ENCODE results near the gene BTLA. TPM values are rescaled to one million over a fixed set of nuclear protein-coding genes. Genes with fewer than 3 reads are reported as not detected.
"Not testable (repeated sequence)": the region's sequence is repeated elsewhere in the genome, so short reads cannot be mapped to it uniquely, and the experiment has no call there.

The BTLA gene
- total RNA-seq, 2 donors from 2014 or later = 0.35 TPM; not detected in 1

DNA sequence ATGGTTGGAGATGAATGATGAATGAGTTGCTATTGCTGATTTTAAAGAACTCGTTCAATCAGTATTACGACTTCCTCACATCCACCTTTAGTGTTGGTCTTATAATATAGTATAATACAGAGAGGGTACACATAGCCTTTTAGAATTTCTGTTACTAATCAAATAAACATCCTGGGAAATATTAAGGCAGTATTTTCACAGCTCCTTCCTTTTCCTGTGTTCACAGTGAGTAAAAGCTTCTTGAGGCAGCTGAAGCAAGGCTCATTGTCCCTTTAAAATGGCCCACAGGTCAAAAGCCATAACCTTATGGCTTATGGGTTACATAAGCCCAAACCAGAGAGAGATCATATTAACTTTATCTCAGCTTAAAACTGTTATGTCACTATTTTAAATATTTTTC, 1.3 kb upstream of the BTLA start:
- TF ChIP-seq, protein P1, sequence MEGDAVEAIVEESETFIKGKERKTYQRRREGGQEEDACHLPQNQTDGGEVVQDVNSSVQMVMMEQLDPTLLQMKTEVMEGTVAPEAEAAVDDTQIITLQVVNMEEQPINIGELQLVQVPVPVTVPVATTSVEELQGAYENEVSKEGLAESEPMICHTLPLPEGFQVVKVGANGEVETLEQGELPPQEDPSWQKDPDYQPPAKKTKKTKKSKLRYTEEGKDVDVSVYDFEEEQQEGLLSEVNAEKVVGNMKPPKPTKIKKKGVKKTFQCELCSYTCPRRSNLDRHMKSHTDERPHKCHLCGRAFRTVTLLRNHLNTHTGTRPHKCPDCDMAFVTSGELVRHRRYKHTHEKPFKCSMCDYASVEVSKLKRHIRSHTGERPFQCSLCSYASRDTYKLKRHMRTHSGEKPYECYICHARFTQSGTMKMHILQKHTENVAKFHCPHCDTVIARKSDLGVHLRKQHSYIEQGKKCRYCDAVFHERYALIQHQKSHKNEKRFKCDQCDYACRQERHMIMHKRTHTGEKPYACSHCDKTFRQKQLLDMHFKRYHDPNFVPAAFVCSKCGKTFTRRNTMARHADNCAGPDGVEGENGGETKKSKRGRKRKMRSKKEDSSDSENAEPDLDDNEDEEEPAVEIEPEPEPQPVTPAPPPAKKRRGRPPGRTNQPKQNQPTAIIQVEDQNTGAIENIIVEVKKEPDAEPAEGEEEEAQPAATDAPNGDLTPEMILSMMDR (IDR thresholded peaks at IDR 0.05) = no peak
- no peaks in the 10 kb centered on the region for H3K9me3 ChIP-seq
- no peak overlapping the region for H3K4me3 ChIP-seq
- DNase-seq (ENCODE audit: low spot score) (no peak), ATAC-seq (ENCODE audit: insufficient number of reproducible peaks, low FRiP score, low read depth) (no peak)
- H3K27me3 ChIP-seq (replicated peaks; ENCODE audit: insufficient read depth) = no peaks in the 10 kb centered on the region
- no peak overlapping the region for H3K27ac ChIP-seq
- H3K4me1 ChIP-seq (ENCODE audit: control insufficient read depth in 1 of 2, low read depth in 2 of 2) = no peaks in the 10 kb centered on the region
- no peaks in the 10 kb centered on the region for H3K36me3 ChIP-seq

DNA sequence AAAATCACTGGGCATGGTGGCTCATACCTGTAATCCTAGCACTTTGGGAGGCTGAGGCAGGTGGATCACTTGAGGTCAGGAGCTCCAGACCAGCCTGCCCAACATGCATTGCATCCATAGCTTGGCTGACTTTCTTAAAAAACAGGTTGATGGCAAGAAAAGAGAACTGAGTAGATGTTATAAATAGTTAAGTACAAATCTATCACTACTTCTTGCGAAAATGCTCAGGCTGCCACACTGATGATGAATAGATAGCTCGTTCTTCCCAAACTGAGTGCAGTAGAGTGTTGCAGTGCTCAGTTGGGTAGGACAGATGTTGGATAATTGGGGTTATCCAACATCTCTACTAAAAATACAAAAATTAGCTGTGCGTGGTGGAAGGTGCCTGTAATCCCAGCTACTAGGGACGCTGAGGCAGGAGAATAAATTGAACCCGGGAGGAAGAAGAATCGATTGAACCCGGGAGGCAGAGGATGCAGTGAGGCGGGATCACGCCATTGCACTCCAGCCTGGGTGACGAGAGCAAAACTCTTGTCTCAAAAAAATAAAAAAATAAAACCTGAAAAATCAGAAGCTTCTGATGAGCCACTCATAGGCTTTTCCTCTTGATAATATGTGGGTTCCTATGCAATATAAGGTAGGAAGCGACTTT, 1.2 kb downstream of the BTLA start:
- Histone ChIP-seq H3K4me1 (ENCODE audit: control insufficient read depth in 1 of 2, low read depth in 2 of 2) (no peaks in the 10 kb centered on the region), H3K36me3 (no peaks in the 10 kb centered on the region), H3K4me3 (no peak overlapping the region), H3K9me3 (no peaks in the 10 kb centered on the region), H3K27me3 (replicated peaks; ENCODE audit: insufficient read depth) (no peaks in the 10 kb centered on the region), H3K27ac (no peak overlapping the region)
- ATAC-seq (ENCODE audit: insufficient number of reproducible peaks, low FRiP score, low read depth) (no peak), DNase-seq (ENCODE audit: low spot score) (no peak)
- TF ChIP-seq, protein P1 (IDR thresholded peaks at IDR 0.05) = no peak

- no peaks in the 10 kb centered on the region for H3K9me3 ChIP-seq
- DNase-seq (ENCODE audit: low spot score) = no peak
- ATAC-seq (ENCODE audit: insufficient number of reproducible peaks, low FRiP score, low read depth) = no peak
- TF ChIP-seq, protein P1 (IDR thresholded peaks at IDR 0.05) = no peak
- no peaks in the 10 kb centered on the region for H3K4me1 ChIP-seq (ENCODE audit: control insufficient read depth in 1 of 2, low read depth in 2 of 2)
- H3K36me3 ChIP-seq = no peaks in the 10 kb centered on the region
- H3K27ac ChIP-seq = no peak overlapping the region
- H3K4me3 ChIP-seq = no peak overlapping the region
- no peaks in the 10 kb centered on the region for H3K27me3 ChIP-seq (replicated peaks; ENCODE audit: insufficient read depth)
Observed at GRCh38 chr3:112496366-112497067, 2.8 kb downstream of the BTLA start.

DNA sequence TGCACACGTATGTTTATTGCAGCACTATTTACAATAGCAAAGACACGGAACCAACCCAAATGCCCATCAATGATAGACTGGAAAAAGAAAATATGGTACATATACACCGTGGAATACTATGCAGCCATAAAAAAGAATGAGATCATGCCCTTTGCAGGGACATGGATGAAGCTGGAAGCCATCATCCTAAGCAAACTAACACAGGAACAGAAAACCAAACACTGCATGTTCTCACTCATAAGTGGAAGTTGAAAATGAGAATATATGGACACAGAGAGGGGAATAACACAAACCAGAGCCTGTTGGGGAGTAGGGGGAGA, 4.9 kb downstream of the BTLA start:
- H3K27ac ChIP-seq; H3K9me3 ChIP-seq; H3K4me1 ChIP-seq (ENCODE audit: control insufficient read depth in 1 of 2, low read depth in 2 of 2); ATAC-seq (ENCODE audit: insufficient number of reproducible peaks, low FRiP score, low read depth); H3K27me3 ChIP-seq (replicated peaks; ENCODE audit: insufficient read depth); H3K4me3 ChIP-seq; DNase-seq (ENCODE audit: low spot score); H3K36me3 ChIP-seq: not testable (repeated sequence)

GRCh38 chr3:112492124-112492523, 7.1 kb downstream of the BTLA start:
- H3K9me3 ChIP-seq = no peaks in the 10 kb centered on the region
- TF ChIP-seq, protein P1 (IDR thresholded peaks at IDR 0.05) = no peak
- no peak overlapping the region for H3K4me3 ChIP-seq
- no peak overlapping the region for H3K27ac ChIP-seq
- H3K27me3 ChIP-seq (replicated peaks; ENCODE audit: insufficient read depth) = no peaks in the 10 kb centered on the region
- no peak for ATAC-seq (ENCODE audit: insufficient number of reproducible peaks, low FRiP score, low read depth)
- H3K36me3 ChIP-seq = no peaks in the 10 kb centered on the region
- H3K4me1 ChIP-seq (ENCODE audit: control insufficient read depth in 1 of 2, low read depth in 2 of 2) = no peaks in the 10 kb centered on the region
- DNase-seq (ENCODE audit: low spot score) = no peak

Data from thoracic aorta (tissue), 2 donors.